Measurements from ENCODE around the gene GUCY1B1.

DNA sequence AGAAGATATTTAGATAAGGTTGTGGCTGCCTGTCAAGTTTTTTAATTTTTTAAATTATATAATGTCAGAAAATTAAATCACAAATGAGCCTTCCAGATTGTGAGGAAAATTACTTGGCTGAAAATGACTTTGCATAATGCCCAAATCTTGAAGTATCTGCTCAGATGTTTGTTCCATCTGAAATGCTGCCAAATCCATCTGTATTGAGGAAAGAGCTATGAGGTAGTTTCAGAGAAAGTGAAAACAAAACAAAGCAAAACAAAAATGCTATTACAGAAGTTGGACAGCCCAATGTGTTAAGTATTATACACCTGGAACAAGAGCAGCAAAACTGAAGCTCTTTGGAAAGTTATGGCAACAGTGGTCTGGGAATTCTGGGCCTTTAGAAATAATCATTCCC, 23.3 kb upstream of the GUCY1B1 start:
- TF ChIP-seq NCOA4 (IDR thresholded peaks at IDR 0.05; ENCODE audit: partially characterized antibody), result no peak
- TF ChIP-seq POLR2AphosphoS5 (IDR thresholded peaks at IDR 0.05; ENCODE audit: control insufficient read depth, insufficient read depth, low read depth, low read length), result no peak
- TF ChIP-seq, protein P1, sequence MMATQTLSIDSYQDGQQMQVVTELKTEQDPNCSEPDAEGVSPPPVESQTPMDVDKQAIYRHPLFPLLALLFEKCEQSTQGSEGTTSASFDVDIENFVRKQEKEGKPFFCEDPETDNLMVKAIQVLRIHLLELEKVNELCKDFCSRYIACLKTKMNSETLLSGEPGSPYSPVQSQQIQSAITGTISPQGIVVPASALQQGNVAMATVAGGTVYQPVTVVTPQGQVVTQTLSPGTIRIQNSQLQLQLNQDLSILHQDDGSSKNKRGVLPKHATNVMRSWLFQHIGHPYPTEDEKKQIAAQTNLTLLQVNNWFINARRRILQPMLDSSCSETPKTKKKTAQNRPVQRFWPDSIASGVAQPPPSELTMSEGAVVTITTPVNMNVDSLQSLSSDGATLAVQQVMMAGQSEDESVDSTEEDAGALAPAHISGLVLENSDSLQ (IDR thresholded peaks at IDR 0.05), result no peak
- TF ChIP-seq IRF2 (CRISPR knock-in tag; IDR thresholded peaks at IDR 0.05), result no peak
- TF ChIP-seq, protein P2, sequence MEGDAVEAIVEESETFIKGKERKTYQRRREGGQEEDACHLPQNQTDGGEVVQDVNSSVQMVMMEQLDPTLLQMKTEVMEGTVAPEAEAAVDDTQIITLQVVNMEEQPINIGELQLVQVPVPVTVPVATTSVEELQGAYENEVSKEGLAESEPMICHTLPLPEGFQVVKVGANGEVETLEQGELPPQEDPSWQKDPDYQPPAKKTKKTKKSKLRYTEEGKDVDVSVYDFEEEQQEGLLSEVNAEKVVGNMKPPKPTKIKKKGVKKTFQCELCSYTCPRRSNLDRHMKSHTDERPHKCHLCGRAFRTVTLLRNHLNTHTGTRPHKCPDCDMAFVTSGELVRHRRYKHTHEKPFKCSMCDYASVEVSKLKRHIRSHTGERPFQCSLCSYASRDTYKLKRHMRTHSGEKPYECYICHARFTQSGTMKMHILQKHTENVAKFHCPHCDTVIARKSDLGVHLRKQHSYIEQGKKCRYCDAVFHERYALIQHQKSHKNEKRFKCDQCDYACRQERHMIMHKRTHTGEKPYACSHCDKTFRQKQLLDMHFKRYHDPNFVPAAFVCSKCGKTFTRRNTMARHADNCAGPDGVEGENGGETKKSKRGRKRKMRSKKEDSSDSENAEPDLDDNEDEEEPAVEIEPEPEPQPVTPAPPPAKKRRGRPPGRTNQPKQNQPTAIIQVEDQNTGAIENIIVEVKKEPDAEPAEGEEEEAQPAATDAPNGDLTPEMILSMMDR (IDR thresholded peaks at IDR 0.05 in 2 of 3, conservative IDR thresholded peaks at IDR 0.05 in 1 of 3; ENCODE audit: insufficient read depth in 2 of 3, low read depth in 1 of 3, low read length in 3 of 3), result no peak
- no peak for TF ChIP-seq ZNF217 (CRISPR knock-in tag; IDR thresholded peaks at IDR 0.05)
- no peak for TF ChIP-seq ESRRA (IDR thresholded peaks at IDR 0.05; ENCODE audit: borderline replicate concordance, low read depth)
